ENCODE results near the gene ATIC.

GRCh38 chr2:215386566-215386965 is 74.7 kb downstream of the ATIC start:
- TF ChIP-seq, protein P1, sequence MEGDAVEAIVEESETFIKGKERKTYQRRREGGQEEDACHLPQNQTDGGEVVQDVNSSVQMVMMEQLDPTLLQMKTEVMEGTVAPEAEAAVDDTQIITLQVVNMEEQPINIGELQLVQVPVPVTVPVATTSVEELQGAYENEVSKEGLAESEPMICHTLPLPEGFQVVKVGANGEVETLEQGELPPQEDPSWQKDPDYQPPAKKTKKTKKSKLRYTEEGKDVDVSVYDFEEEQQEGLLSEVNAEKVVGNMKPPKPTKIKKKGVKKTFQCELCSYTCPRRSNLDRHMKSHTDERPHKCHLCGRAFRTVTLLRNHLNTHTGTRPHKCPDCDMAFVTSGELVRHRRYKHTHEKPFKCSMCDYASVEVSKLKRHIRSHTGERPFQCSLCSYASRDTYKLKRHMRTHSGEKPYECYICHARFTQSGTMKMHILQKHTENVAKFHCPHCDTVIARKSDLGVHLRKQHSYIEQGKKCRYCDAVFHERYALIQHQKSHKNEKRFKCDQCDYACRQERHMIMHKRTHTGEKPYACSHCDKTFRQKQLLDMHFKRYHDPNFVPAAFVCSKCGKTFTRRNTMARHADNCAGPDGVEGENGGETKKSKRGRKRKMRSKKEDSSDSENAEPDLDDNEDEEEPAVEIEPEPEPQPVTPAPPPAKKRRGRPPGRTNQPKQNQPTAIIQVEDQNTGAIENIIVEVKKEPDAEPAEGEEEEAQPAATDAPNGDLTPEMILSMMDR (conservative IDR thresholded peaks at IDR 0.05; ENCODE audit: low read length), result no peak
- no peak for TF ChIP-seq EZH2phosphoT487 (IDR thresholded peaks at IDR 0.05; ENCODE audit: borderline replicate concordance, low read depth, low read length)
